Stomach smooth muscle (tissue), 2 donors: ENCODE results near the gene RABAC1.
"Not testable (repeated sequence)": the region's sequence is repeated elsewhere in the genome, so short reads cannot be mapped to it uniquely, and the experiment has no call there.

ENCODE experiments used
- H3K27ac ChIP-seq: one replicate; pipeline ENCODE4 v1.7.0; 2013; ENCODE audit warnings: mild to moderate bottlenecking, low read length, inconsistent platforms
- H3K27me3 ChIP-seq, 2 donors: one replicate each; pipeline ENCODE4 v1.7.0; 2013; ENCODE audit warnings: low read length in 2 of 2; ENCODE audit not compliant: insufficient read depth in 2 of 2, control insufficient read depth in 1 of 2
- H3K36me3 ChIP-seq, 2 donors: one replicate each; pipeline ENCODE4 v1.7.0; 2013; ENCODE audit warnings: low read length in 2 of 2; ENCODE audit not compliant: control insufficient read depth in 2 of 2, insufficient read depth in 2 of 2
- H3K4me1 ChIP-seq: one replicate; pipeline ENCODE4 v1.7.0; 2013; ENCODE audit warnings: low read length; ENCODE audit not compliant: control insufficient read depth, insufficient read depth
- H3K4me3 ChIP-seq, 2 donors: one replicate each; pipeline ENCODE4 v1.7.0; 2013; ENCODE audit warnings: low read length in 2 of 2
- H3K9ac ChIP-seq, 2 donors: one replicate each; pipeline ENCODE4 v1.7.0; 2013; ENCODE audit warnings: low read length in 2 of 2, mild to moderate bottlenecking in 1 of 2
- H3K9me3 ChIP-seq, 2 donors: one replicate each; pipeline ENCODE4 v1.7.0; 2013; ENCODE audit warnings: low read length in 2 of 2; ENCODE audit not compliant: control insufficient read depth in 2 of 2
- donor health status: healthy.
- donor health status: Pancreatic carcinoma.

Gene RABAC1

GRCh38 chr19:41944336-41944735, 14.8 kb downstream of the RABAC1 start:
- no peak overlapping the region for H3K9ac ChIP-seq
- peaks cover 20 to 38% of the 10 kb centered on the region in 2 donors for H3K27me3 ChIP-seq
- no peak overlapping the region for H3K27ac ChIP-seq
- peaks cover 0 to 2% of the 10 kb centered on the region in 2 donors for H3K9me3 ChIP-seq
- H3K36me3 ChIP-seq = no peaks in the 10 kb centered on the region
- H3K4me1 ChIP-seq = peaks cover 9% of the 10 kb centered on the region
- H3K4me3 ChIP-seq = no peak overlapping the region

GRCh38 chr19:41941410-41942202, 17.5 kb downstream of the RABAC1 start:
- Histone ChIP-seq H3K9ac (no peak overlapping the region), H3K27me3 (peaks cover 22 to 38% of the 10 kb centered on the region in 2 donors), H3K9me3 (peaks cover 0 to 2% of the 10 kb centered on the region in 2 donors), H3K27ac (no peak overlapping the region), H3K36me3 (no peaks in the 10 kb centered on the region), H3K4me1 (peaks cover 9% of the 10 kb centered on the region), H3K4me3 (no peak overlapping the region)

- Histone ChIP-seq H3K4me1 (peaks cover 9% of the 10 kb centered on the region), H3K36me3 (no peaks in the 10 kb centered on the region), H3K9me3 (peaks cover 0 to 2% of the 10 kb centered on the region in 2 donors), H3K27ac (no peak overlapping the region), H3K4me3 (peak overlapping the region in 1 of 2 donors; percentile 54), H3K9ac (no peak overlapping the region), H3K27me3 (peaks cover 29 to 41% of the 10 kb centered on the region in 2 donors)
Observed at GRCh38 chr19:41940731-41941409, 18.3 kb downstream of the RABAC1 start.

- Histone ChIP-seq H3K36me3 (no peaks in the 10 kb centered on the region), H3K9ac (no peak overlapping the region), H3K27ac (no peak overlapping the region), H3K27me3 (peaks cover 34 to 40% of the 10 kb centered on the region in 2 donors), H3K9me3 (peaks cover 0 to 2% of the 10 kb centered on the region in 2 donors), H3K4me3 (peak overlapping the region in 1 of 2 donors; percentile 54), H3K4me1 (peaks cover 9% of the 10 kb centered on the region)
Observed at GRCh38 chr19:41939861-41940730, 19.0 kb downstream of the RABAC1 start.

GRCh38 chr19:41939209-41939608, 19.9 kb downstream of the RABAC1 start:
- H3K27ac ChIP-seq, H3K9me3 ChIP-seq, H3K4me3 ChIP-seq, H3K9ac ChIP-seq, H3K4me1 ChIP-seq, H3K36me3 ChIP-seq: not testable (repeated sequence)
- H3K27me3 ChIP-seq = peaks cover 39 to 45% of the 10 kb centered on the region in 2 donors

GRCh38 chr19:41937525-41938468, 21.3 kb downstream of the RABAC1 start:
- no peak overlapping the region for H3K27ac ChIP-seq
- peaks cover 0 to 2% of the 10 kb centered on the region in 2 donors for H3K9me3 ChIP-seq
- no peaks in the 10 kb centered on the region for H3K36me3 ChIP-seq
- H3K4me3 ChIP-seq = no peak overlapping the region
- H3K27me3 ChIP-seq = peaks cover 47 to 53% of the 10 kb centered on the region in 2 donors
- H3K9ac ChIP-seq = no peak overlapping the region
- H3K4me1 ChIP-seq = peaks cover 11% of the 10 kb centered on the region

GRCh38 chr19:41936961-41937360, 22.2 kb downstream of the RABAC1 start:
- Histone ChIP-seq H3K9me3 (no peaks in the 10 kb centered on the region), H3K4me1 (peaks cover 11% of the 10 kb centered on the region), H3K27ac (no peak overlapping the region), H3K4me3 (no peak overlapping the region), H3K36me3 (no peaks in the 10 kb centered on the region), H3K27me3 (peaks cover 51 to 57% of the 10 kb centered on the region in 2 donors), H3K9ac (no peak overlapping the region)

GRCh38 chr19:41936416-41936850, 22.7 kb downstream of the RABAC1 start:
- Histone ChIP-seq H3K9ac (no peak overlapping the region), H3K4me3 (no peak overlapping the region), H3K27me3 (peaks cover 51 to 57% of the 10 kb centered on the region in 2 donors), H3K36me3 (no peaks in the 10 kb centered on the region), H3K27ac (no peak overlapping the region), H3K9me3 (no peaks in the 10 kb centered on the region), H3K4me1 (peaks cover 11% of the 10 kb centered on the region)

GRCh38 chr19:41935760-41936415, 23.2 kb downstream of the RABAC1 start:
- H3K27me3 ChIP-seq = peaks cover 52 to 57% of the 10 kb centered on the region in 2 donors
- no peak overlapping the region for H3K9ac ChIP-seq
- no peak overlapping the region for H3K27ac ChIP-seq

More at GRCh38 chr19:41935760-41936415, 23.2 kb downstream of the RABAC1 start:
- H3K4me1 ChIP-seq = peaks cover 7% of the 10 kb centered on the region
- H3K4me3 ChIP-seq = no peak overlapping the region
- H3K9me3 ChIP-seq = no peaks in the 10 kb centered on the region
- no peaks in the 10 kb centered on the region for H3K36me3 ChIP-seq
